ENCODE measurements around the gene KRTAP29-1.
"Not testable (repeated sequence)": the region's sequence is repeated elsewhere in the genome, so short reads cannot be mapped to it uniquely, and the experiment has no call there.

KRTAP29-1 gene

DNA sequence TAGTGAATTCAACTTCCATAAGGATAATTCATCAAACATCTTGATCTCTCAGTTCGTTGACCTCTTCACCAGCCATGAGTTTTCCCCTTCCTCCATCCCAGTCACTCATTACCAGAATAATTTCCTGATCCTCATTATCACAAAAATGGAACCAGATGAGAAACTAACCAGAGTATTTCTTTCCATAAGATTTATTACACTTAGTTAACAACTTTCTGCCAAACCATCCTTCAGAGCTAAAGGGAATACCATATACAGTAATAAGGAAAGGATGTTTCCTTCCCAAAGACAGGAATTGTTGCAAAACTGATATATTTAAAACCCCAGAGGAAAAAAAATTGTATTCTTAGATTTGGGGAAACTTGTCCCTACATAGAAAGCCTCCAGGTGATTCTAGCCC, 8.6 kb downstream of the KRTAP29-1 start:
- H3K4me3 ChIP-seq (ENCODE audit: low read depth, low read length) = no peak overlapping the region
- no peak for DNase-seq (ENCODE audit: low read depth)
- TF ChIP-seq POLR2A (IDR thresholded peaks at IDR 0.05; ENCODE audit: extremely low read depth, insufficient read length) = no peak
- TF ChIP-seq, protein P1, sequence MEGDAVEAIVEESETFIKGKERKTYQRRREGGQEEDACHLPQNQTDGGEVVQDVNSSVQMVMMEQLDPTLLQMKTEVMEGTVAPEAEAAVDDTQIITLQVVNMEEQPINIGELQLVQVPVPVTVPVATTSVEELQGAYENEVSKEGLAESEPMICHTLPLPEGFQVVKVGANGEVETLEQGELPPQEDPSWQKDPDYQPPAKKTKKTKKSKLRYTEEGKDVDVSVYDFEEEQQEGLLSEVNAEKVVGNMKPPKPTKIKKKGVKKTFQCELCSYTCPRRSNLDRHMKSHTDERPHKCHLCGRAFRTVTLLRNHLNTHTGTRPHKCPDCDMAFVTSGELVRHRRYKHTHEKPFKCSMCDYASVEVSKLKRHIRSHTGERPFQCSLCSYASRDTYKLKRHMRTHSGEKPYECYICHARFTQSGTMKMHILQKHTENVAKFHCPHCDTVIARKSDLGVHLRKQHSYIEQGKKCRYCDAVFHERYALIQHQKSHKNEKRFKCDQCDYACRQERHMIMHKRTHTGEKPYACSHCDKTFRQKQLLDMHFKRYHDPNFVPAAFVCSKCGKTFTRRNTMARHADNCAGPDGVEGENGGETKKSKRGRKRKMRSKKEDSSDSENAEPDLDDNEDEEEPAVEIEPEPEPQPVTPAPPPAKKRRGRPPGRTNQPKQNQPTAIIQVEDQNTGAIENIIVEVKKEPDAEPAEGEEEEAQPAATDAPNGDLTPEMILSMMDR (IDR thresholded peaks at IDR 0.05; ENCODE audit: low read depth, low read length) = no peak
- TF ChIP-seq MYC (IDR thresholded peaks at IDR 0.05; ENCODE audit: low read depth, low read length) = no peak
- TF ChIP-seq, protein P2, sequence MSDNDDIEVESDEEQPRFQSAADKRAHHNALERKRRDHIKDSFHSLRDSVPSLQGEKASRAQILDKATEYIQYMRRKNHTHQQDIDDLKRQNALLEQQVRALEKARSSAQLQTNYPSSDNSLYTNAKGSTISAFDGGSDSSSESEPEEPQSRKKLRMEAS (IDR thresholded peaks at IDR 0.05; ENCODE audit: low read depth, low read length) = no peak

DNA sequence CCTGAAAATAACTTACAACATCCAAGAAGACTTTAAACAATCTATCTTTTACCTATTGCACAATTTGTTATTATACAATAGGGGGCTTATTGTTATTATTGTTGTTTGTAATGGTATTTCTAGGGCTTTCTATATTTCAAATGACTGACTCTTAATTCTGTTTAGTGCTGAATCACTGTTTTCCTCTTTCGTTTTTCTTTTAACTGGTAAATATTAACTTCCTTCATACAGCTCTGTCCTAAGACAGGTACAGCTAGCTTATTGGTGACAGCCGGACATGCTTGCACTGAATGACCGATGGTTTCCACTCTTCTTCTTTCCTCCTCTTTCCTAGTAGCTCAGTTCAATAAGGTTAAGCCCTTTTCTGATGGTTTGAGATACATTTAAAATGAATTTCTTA, 15.6 kb downstream of the KRTAP29-1 start:
- DNase-seq (ENCODE audit: low read depth) = no peak

DNA sequence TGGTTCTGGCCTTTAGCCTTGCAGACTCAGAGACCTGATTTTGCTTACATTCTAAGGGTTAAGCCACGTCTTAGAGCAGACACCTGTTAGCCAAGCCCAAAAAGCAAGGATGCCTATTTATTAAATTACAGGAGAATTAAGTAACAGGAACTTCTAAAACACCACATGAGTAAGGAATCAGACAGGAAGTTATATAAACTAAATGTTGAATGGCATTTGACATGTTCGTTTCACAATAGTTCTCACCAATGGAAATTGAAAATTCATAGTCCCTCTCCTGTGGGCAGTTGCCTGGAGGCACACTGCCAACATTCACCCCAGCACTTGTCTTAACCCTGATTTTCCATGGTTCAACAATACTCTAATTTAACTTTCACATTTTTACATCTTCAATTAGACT, 18.1 kb downstream of the KRTAP29-1 start:
- no peak overlapping the region for H3K4me3 ChIP-seq (ENCODE audit: low read depth, low read length)
- peak; percentile 19 for DNase-seq (ENCODE audit: low read depth)
- TF ChIP-seq MYC (IDR thresholded peaks at IDR 0.05; ENCODE audit: low read depth, low read length) (no peak), POLR2A (IDR thresholded peaks at IDR 0.05; ENCODE audit: extremely low read depth, insufficient read length) (no peak)
- TF ChIP-seq, protein P1 (IDR thresholded peaks at IDR 0.05; ENCODE audit: low read depth, low read length) = no peak
- TF ChIP-seq, protein P2 (IDR thresholded peaks at IDR 0.05; ENCODE audit: low read depth, low read length) = no peak

More for the DNA sequence above, 15.6 kb downstream of the KRTAP29-1 start:
- no peak overlapping the region for H3K4me3 ChIP-seq (ENCODE audit: low read depth, low read length)
- TF ChIP-seq, protein P1 (IDR thresholded peaks at IDR 0.05; ENCODE audit: low read depth, low read length) = no peak
- no peak for TF ChIP-seq MYC (IDR thresholded peaks at IDR 0.05; ENCODE audit: low read depth, low read length)
- TF ChIP-seq, protein P2 (IDR thresholded peaks at IDR 0.05; ENCODE audit: low read depth, low read length) = no peak
- TF ChIP-seq POLR2A (IDR thresholded peaks at IDR 0.05; ENCODE audit: extremely low read depth, insufficient read length) = no peak

DNA sequence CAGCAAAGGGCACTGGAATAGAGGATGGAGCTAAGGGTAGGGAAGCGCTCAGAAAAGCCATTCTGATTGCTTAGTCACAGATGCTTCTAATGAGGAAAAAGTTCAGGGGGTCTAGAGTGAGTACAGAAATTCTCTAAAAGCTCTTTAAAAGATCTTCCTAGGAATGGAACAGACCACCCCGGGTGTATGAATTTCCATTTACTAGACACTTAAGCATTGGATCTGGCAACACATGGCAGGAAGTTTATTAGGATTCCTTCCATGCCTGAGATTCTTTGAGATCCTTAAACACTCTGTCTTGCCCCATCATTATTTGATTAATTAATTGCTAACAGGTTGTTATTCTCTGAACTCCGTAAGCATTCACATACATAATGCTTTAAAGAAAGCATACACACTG, 18.6 kb downstream of the KRTAP29-1 start:
- no peak for DNase-seq (ENCODE audit: low read depth)
- TF ChIP-seq POLR2A (IDR thresholded peaks at IDR 0.05; ENCODE audit: extremely low read depth, insufficient read length) (no peak), MYC (IDR thresholded peaks at IDR 0.05; ENCODE audit: low read depth, low read length) (no peak)
- TF ChIP-seq, protein P2 (IDR thresholded peaks at IDR 0.05; ENCODE audit: low read depth, low read length) = no peak
- TF ChIP-seq, protein P1 (IDR thresholded peaks at IDR 0.05; ENCODE audit: low read depth, low read length) = no peak
- no peak overlapping the region for H3K4me3 ChIP-seq (ENCODE audit: low read depth, low read length)

DNA sequence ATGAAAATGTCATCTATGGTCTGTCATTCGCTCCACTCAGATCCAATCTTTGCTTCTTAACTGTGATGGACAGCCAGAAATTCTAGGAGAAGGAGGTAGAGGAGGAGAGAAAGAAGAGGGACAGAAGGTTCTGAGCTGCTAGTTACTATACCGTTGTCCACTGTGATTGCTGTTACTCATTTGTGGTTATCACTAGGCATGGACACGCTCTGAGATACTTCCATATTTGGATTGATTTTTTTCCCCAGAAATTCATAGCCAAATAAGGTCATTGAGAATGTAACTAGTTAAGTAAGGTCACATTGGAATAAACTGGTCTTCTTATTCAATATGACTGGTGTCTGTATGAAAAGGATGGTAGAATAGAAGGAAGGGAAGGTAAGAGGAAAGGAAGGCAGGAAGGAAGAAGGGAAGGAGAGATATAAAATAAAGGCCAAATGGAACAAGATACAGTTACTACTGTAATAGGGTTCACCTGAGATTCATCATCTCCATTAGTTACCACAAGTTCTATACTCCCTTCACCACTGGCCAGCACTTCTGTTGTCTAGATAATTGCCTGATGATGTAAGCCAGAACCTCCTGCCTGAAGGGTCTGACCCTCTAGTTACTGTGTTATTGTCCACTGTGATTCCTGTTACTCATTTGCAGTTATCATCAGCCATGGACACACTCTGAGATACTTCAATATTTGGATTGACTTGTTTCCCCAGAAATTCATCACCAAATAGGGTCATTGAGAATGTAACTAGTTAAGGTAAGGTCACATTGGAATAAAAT, 24.3 kb downstream of the KRTAP29-1 start:
- no peak for DNase-seq (ENCODE audit: low read depth)
- TF ChIP-seq, protein P2 (IDR thresholded peaks at IDR 0.05; ENCODE audit: low read depth, low read length) = no peak
- TF ChIP-seq, protein P1 (IDR thresholded peaks at IDR 0.05; ENCODE audit: low read depth, low read length) = no peak
- TF ChIP-seq MYC (IDR thresholded peaks at IDR 0.05; ENCODE audit: low read depth, low read length) (no peak), POLR2A (IDR thresholded peaks at IDR 0.05; ENCODE audit: extremely low read depth, insufficient read length) (no peak)
- no peak overlapping the region for H3K4me3 ChIP-seq (ENCODE audit: low read depth, low read length)

DNA sequence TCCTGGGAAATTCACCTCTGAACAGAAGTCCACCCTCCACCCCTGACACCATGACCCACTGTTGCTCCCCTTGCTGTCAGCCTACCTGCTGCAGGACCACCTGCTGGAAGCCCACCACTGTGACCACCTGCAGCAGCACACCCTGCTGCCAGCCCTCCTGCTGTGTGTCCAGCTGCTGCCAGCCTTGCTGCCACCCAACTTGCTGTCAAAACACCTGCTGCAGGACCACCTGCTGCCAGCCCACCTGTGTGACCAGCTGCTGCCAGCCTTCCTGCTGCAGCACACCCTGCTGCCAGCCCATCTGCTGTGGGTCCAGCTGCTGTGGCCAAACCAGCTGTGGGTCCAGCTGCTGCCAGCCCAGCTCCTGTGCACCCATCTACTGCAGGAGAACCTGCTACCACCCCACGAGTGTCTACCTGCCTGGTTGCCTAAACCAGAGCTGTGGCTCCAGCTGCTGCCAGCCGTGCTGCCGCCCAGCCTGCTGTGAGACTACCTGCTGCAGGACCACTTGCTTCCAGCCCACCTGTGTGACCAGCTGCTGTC, 26.9 kb downstream of the KRTAP29-1 start, which contains the start of gene KRTAP9-7:
Gene KRTAP9-7, plus strand, starts transcription at position 51 of the 543 bp plus-strand sequence. Its CDS starts 0 bp downstream, at position 51.
- DNase-seq (ENCODE audit: low read depth); H3K4me3 ChIP-seq (ENCODE audit: low read depth, low read length): not testable (repeated sequence)
